Endodermal cell (in vitro differentiated cells): Measurements from ENCODE around the gene TNIK. TPM values are rescaled to one million over a fixed set of nuclear protein-coding genes. Genes with fewer than 3 reads are reported as not detected.

ENCODE experiments used
- DNase-seq: peaks from one replicate; pipeline ENCODE4 v3.0.0-alpha.2; 2017
- H3K27ac ChIP-seq: 2 replicates; pipeline ENCODE4 v1.5.1; 2013; ENCODE audit warnings: mild to moderate bottlenecking, low read depth, low read length, moderate library complexity
- H3K27me3 ChIP-seq: 2 replicates; pipeline ENCODE4 v1.6.1; 2013; ENCODE audit warnings: mild to moderate bottlenecking, low read length, moderate library complexity; ENCODE audit not compliant: insufficient read depth, control insufficient read depth, poor library complexity, severe bottlenecking
- H3K36me3 ChIP-seq: 2 replicates; pipeline ENCODE4 v1.7.0; 2013; ENCODE audit warnings: mild to moderate bottlenecking, low read length, moderate library complexity; ENCODE audit not compliant: control insufficient read depth, insufficient read depth
- H3K4me1 ChIP-seq: one replicate; pipeline ENCODE4 v1.7.0; 2013; ENCODE audit warnings: low read length; ENCODE audit not compliant: control insufficient read depth, insufficient read depth
- H3K4me3 ChIP-seq: 2 replicates; pipeline ENCODE4 v1.5.1; 2013; ENCODE audit warnings: mild to moderate bottlenecking, low read length, moderate library complexity
- H3K9ac ChIP-seq: 2 replicates; pipeline ENCODE4 v1.6.1; 2013; ENCODE audit warnings: mild to moderate bottlenecking, low read length, moderate library complexity; ENCODE audit not compliant: poor library complexity, severe bottlenecking; ENCODE audit errors: extremely low read depth
- H3K9me3 ChIP-seq: 2 replicates; pipeline ENCODE4 v1.6.1; 2013; ENCODE audit warnings: mild to moderate bottlenecking, low read length, moderate library complexity; ENCODE audit not compliant: control insufficient read depth
- H3K27ac Mint-ChIP-seq: 2 replicates; pipeline ENCODE4 v1.8.0; 2020; ENCODE audit warnings: mixed read lengths
- H3K27me3 Mint-ChIP-seq: 2 replicates; pipeline ENCODE4 v1.8.0; 2021; ENCODE audit warnings: mild to moderate bottlenecking, mixed read lengths; ENCODE audit not compliant: insufficient read depth
- H3K36me3 Mint-ChIP-seq: 2 replicates; pipeline ENCODE4 v1.8.0; 2020; ENCODE audit warnings: low read depth, mixed read lengths
- H3K4me1 Mint-ChIP-seq: 2 replicates; pipeline ENCODE4 v1.8.0; 2020; ENCODE audit warnings: mixed read lengths
- H3K4me3 Mint-ChIP-seq: 2 replicates; pipeline ENCODE4 v1.8.0; 2020; ENCODE audit warnings: mild to moderate bottlenecking, moderate library complexity, mixed read lengths
- H3K9me3 Mint-ChIP-seq: 2 replicates; pipeline ENCODE4 v1.8.0; 2020; ENCODE audit warnings: mild to moderate bottlenecking, mixed read lengths
- WGBS, 2 experiments: methylation state at CpG; one replicate each; pipeline versions ENCODE4 v1.1.5 to v1.1.7; 2013; ENCODE audit warnings: missing lambda C conversion rate in 2 of 2, mixed read lengths in 1 of 2; ENCODE audit not compliant: insufficient coverage in 1 of 2, insufficient read length in 1 of 2; 5-methylcytosine and 5-hydroxymethylcytosine counted together
- total RNA-seq, 2 donors: library from RNA; stranded (reverse); fragmentation: NEBNext Ultra II Directional in 1 of 2; extraction: Animal tissue kit (Norgen Biotek cat#: 25700) in 1 of 2; gene quantifications; 2 replicates in 1 of 2; 3 replicates in 1 of 2; pipeline ENCODE4 v1.2.1, GENCODE V29; 2021
- TF ChIP-seq, protein P1 (sequence below): fragments of 200-600 bp; sonication (generic); conservative IDR thresholded peaks from 2 replicates; pipeline ENCODE4 v1.5.0; 2021; ENCODE audit warnings: antibody characterized with exemption, mild to moderate bottlenecking

The TNIK gene
- total RNA-seq, 2 donors from 2014 or later: 12.2 to 14.9 TPM

DNA sequence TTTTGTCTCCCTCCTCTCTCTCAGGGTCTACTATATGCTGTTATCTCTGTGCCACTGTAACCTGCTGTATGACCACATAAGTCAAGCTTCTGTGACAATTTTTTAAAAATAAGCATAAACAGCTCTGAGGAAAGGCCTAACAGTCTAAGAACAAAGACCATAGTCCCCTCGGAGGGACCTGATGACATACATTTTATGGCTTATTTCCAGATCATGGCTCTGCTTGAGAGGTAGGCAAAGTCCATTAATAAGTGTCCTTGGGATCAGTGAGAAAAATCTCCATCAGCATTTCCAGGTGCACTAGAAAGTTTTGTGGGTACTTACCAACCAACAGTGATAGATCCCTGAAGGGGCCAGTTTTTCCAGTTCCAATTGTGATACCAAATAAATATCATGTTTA lies 123.8 kb downstream of the TNIK start:
- 92 to 100% methylated on average over 1 of the region's 1 CpG for WGBS, 2 experiments
- DNase-seq: no peak
- no peaks in the 10 kb centered on the region for H3K9me3 Mint-ChIP-seq
- Histone ChIP-seq H3K36me3 (no peaks in the 10 kb centered on the region), H3K27ac (no peak overlapping the region), H3K4me3 (no peak overlapping the region), H3K4me1 (no peaks in the 10 kb centered on the region), H3K9ac (no peak overlapping the region), H3K27me3 (no peaks in the 10 kb centered on the region), H3K9me3 (no peaks in the 10 kb centered on the region)
- H3K36me3 Mint-ChIP-seq: no peaks in the 10 kb centered on the region
- H3K4me3 Mint-ChIP-seq: no peak overlapping the region
- H3K27me3 Mint-ChIP-seq: peaks cover 2% of the 10 kb centered on the region
- TF ChIP-seq, protein P1, sequence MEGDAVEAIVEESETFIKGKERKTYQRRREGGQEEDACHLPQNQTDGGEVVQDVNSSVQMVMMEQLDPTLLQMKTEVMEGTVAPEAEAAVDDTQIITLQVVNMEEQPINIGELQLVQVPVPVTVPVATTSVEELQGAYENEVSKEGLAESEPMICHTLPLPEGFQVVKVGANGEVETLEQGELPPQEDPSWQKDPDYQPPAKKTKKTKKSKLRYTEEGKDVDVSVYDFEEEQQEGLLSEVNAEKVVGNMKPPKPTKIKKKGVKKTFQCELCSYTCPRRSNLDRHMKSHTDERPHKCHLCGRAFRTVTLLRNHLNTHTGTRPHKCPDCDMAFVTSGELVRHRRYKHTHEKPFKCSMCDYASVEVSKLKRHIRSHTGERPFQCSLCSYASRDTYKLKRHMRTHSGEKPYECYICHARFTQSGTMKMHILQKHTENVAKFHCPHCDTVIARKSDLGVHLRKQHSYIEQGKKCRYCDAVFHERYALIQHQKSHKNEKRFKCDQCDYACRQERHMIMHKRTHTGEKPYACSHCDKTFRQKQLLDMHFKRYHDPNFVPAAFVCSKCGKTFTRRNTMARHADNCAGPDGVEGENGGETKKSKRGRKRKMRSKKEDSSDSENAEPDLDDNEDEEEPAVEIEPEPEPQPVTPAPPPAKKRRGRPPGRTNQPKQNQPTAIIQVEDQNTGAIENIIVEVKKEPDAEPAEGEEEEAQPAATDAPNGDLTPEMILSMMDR: no peak
- no peak overlapping the region for H3K27ac Mint-ChIP-seq
- peaks cover 16% of the 10 kb centered on the region for H3K4me1 Mint-ChIP-seq

DNA sequence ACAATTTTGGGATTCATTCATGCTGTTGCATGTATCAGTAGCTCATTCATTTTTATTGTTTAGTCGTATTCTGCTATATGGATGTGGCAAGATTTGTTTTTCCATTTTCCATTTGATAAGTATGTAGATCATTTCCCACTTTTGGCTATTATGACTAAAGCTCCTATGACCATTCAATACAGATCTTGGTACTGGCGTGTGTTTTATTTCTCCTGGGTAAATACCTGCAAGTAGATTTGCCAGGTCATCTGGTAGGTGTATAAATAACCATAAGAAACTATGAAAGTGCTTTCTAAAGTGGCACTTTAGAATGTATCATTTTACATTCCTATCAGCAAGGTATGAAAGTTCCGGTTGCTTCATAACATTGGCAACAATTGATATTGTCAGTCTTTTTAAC lies 124.6 kb downstream of the TNIK start:
- peaks cover 2% of the 10 kb centered on the region for H3K27me3 Mint-ChIP-seq
- TF ChIP-seq, protein P1: no peak
- 95 to 100% methylated on average over 1 to 3 of the region's 3 CpGs for WGBS, 2 experiments

DNA sequence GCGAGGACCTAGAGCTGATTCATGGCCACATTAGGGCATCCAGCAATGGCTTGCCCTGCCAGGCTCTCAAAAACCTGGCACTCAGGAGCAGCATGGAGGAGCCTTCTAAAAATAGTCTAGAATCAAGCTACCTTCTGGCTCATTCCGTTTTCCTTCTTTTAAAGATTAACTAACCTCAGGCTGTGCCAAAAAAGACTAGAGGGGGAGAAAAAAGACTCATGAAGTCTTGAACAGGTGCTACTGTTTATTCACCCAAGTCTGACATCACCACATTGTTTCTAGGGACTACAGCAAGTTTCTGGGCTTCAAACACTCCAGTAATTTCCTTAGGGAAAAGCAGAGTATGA lies 125.8 kb downstream of the TNIK start:
- Histone ChIP-seq H3K27ac (no peak overlapping the region), H3K9ac (no peak overlapping the region), H3K4me3 (no peak overlapping the region), H3K9me3 (no peaks in the 10 kb centered on the region), H3K4me1 (peaks cover 15% of the 10 kb centered on the region), H3K27me3 (no peaks in the 10 kb centered on the region), H3K36me3 (no peaks in the 10 kb centered on the region)
- TF ChIP-seq, protein P1: no peak
- H3K27me3 Mint-ChIP-seq: peaks cover 2% of the 10 kb centered on the region
- no peak for DNase-seq
- H3K4me1 Mint-ChIP-seq: peaks cover 31% of the 10 kb centered on the region
- no peak overlapping the region for H3K27ac Mint-ChIP-seq
- WGBS, 2 experiments: 86 to 100% methylated on average over 1 to 2 of the region's 2 CpGs
- no peaks in the 10 kb centered on the region for H3K9me3 Mint-ChIP-seq
- H3K36me3 Mint-ChIP-seq: no peaks in the 10 kb centered on the region
- H3K4me3 Mint-ChIP-seq: no peak overlapping the region

More for the DNA sequence above, 124.6 kb downstream of the TNIK start:
- no peak overlapping the region for H3K27ac ChIP-seq
- Mint-ChIP-seq H3K27ac (no peak overlapping the region), H3K36me3 (no peaks in the 10 kb centered on the region), H3K4me3 (no peak overlapping the region), H3K4me1 (peaks cover 22% of the 10 kb centered on the region), H3K9me3 (no peaks in the 10 kb centered on the region)
- peaks cover 5% of the 10 kb centered on the region for H3K4me1 ChIP-seq
- DNase-seq: no peak
- H3K9ac ChIP-seq: no peak overlapping the region
- H3K4me3 ChIP-seq: no peak overlapping the region
- H3K36me3 ChIP-seq: no peaks in the 10 kb centered on the region
- H3K27me3 ChIP-seq: no peaks in the 10 kb centered on the region
- H3K9me3 ChIP-seq: no peaks in the 10 kb centered on the region
